K562 (cell line): ENCODE measurements around the gene ANKRD11. TPM values are rescaled to one million over a fixed set of nuclear protein-coding genes. Genes with fewer than 3 reads are reported as not detected.

Source experiments
- ATAC-seq: fragments of 200-7000 bp; cut with Tn5 transposase; 3 replicates; pipeline ENCODE4 v1.9.1; 2020; ENCODE audit warnings: moderate library complexity
- BruUV-seq: library from RNA; stranded (reverse); fragments of 400-500 nt; replicated peaks from 2 replicates; lab custom pipeline; 2021; lab: Mats Ljungman, UMichigan
- CTCF ChIA-PET: fragments of 300-600 bp; formaldehyde crosslinking; extraction: SDS; loops from one replicate; lab custom pipeline; 2021; ENCODE audit warnings: low intra/inter-chr PET ratio; lab: Yijun Ruan, JAX
- POLR2A ChIA-PET: fragments of 300-600, 350-650 bp; sonication (Branson Sonifier 250); formaldehyde crosslinking; extraction: SDS; loops from one replicate; lab custom pipeline; 2021; ENCODE audit warnings: antibody characterized with exemption, inconsistent platforms; lab: Yijun Ruan, JAX
- DNase-seq, 4 experiments: peaks; one replicate each; pipeline versions ENCODE4 v3.0.0 to v3.0.0-alpha.2; 2011 to 2018; ENCODE audit warnings: low spot score in 3 of 4, mixed read lengths in 3 of 4; ENCODE audit errors: extremely low read depth in 1 of 4
- FAIRE-seq: peaks from 2 replicates; lab custom pipeline; 2011; peaks lifted over from hg19 to GRCh38; lab: Jason Lieb, UNC
- H2AFZ ChIP-seq: 2 replicates; pipeline ENCODE4 v1.6.0; 2011; ENCODE audit warnings: low read depth, low read length, control low read depth, inconsistent platforms
- H3K27ac ChIP-seq: fragments of 200-600 bp; 3 replicates; pipeline ENCODE4 v1.8.0; 2011; ENCODE audit warnings: low read depth, mild to moderate bottlenecking, control low read depth, inconsistent platforms, low read length, moderate library complexity, mixed read lengths; ENCODE audit errors: extremely low read depth
- H3K27me3 ChIP-seq, 2 experiments: fragments of 300-600 bp in 1 of 2; 2 replicates in 1 of 2; 3 replicates in 1 of 2; pipeline versions ENCODE4 v1.6.0 to v1.8.0; 2011; ENCODE audit warnings: inconsistent platforms in 2 of 2, low read length in 2 of 2, mild to moderate bottlenecking in 1 of 2, mixed read lengths in 1 of 2, moderate library complexity in 1 of 2; ENCODE audit not compliant: control insufficient read depth in 2 of 2, insufficient read depth in 2 of 2
- H3K36me3 ChIP-seq: fragments of 300-600 bp; 3 replicates; pipeline ENCODE4 v1.8.0; 2011; ENCODE audit warnings: mild to moderate bottlenecking, low read length, inconsistent platforms; ENCODE audit not compliant: control insufficient read depth, insufficient read depth
- H3K4me1 ChIP-seq, 2 experiments: fragments of 200-600 bp in 1 of 2; replicated peaks in 1 of 2; 2 replicates in 1 of 2; 3 replicates in 1 of 2; pipeline versions ENCODE4 v1.5.1 to v1.8.0; 2011; ENCODE audit warnings: inconsistent platforms in 2 of 2, low read length in 2 of 2, mild to moderate bottlenecking in 1 of 2, mixed read lengths in 1 of 2, moderate library complexity in 1 of 2; ENCODE audit not compliant: control insufficient read depth in 2 of 2, insufficient read depth in 2 of 2
- H3K4me2 ChIP-seq: 2 replicates; pipeline ENCODE4 v1.6.1; 2011; ENCODE audit warnings: low read length, control low read depth, inconsistent platforms, mixed read lengths; ENCODE audit not compliant: insufficient read depth
- H3K4me3 ChIP-seq: fragments of 200-600 bp; sonication (generic), shearing (Covaris generic); 2 replicates; pipeline ENCODE4 v1.5.1; 2016; ENCODE audit warnings: control low read depth, inconsistent platforms
- H3K79me2 ChIP-seq: fragments of 200-600 bp; 3 replicates; pipeline ENCODE4 v1.8.0; 2011; ENCODE audit warnings: low read length, inconsistent platforms; ENCODE audit not compliant: control insufficient read depth, insufficient read depth
- H3K9ac ChIP-seq, 2 experiments: 2 replicates each; pipeline versions ENCODE4 v1.6.0 to v1.6.1; 2011; ENCODE audit warnings: low read depth in 2 of 2, low read length in 2 of 2, control low read depth in 1 of 2, inconsistent platforms in 1 of 2, mild to moderate bottlenecking in 1 of 2, mixed read lengths in 1 of 2; ENCODE audit not compliant: insufficient read depth in 1 of 2
- H3K9me1 ChIP-seq: one replicate; pipeline ENCODE4 v1.6.0; 2011; ENCODE audit warnings: inconsistent platforms, mild to moderate bottlenecking, low read length, moderate library complexity; ENCODE audit not compliant: control insufficient read depth, insufficient read depth
- H3K9me3 ChIP-seq: replicated peaks from 2 replicates; pipeline ENCODE4 v1.5.1; 2011; ENCODE audit warnings: low read depth, low read length, inconsistent platforms; ENCODE audit not compliant: control insufficient read depth, insufficient read depth
- H4K20me1 ChIP-seq: replicated peaks from 2 replicates; pipeline ENCODE4 v1.6.1; 2011; ENCODE audit warnings: low read length, inconsistent platforms, mixed read lengths; ENCODE audit not compliant: control insufficient read depth, insufficient read depth
- FOSL1 ChIP-seq: fragments of 200-800 bp; sonication (Bioruptor generic); conservative IDR thresholded peaks from 2 replicates; pipeline ENCODE4 v1.6.1; 2016; ENCODE audit warnings: missing genetic modification characterization, missing compliant biosample characterization
- IFI16 ChIP-seq: fragments of 250-450 bp; sonication (Bioruptor Pico); IDR thresholded peaks from 2 replicates; pipeline ENCODE4 v2.1.2; 2022; ENCODE audit warnings: mild to moderate bottlenecking, inconsistent platforms
- ZBTB11 ChIP-seq, 3 experiments: fragments of 200-800 bp in 1 of 3; fragments of 250-450 bp in 1 of 3; fragments of 450-650 bp in 1 of 3; sonication (Bioruptor Pico) in 1 of 3; sonication (Bioruptor generic) in 1 of 3; formaldehyde crosslinking in 1 of 3; IDR thresholded peaks; 2 replicates each; pipeline versions ENCODE4 v1.6.1 to v1.8.0; 2016 to 2022; ENCODE audit warnings: mild to moderate bottlenecking in 2 of 3, missing genetic modification characterization in 2 of 3, missing compliant biosample characterization in 1 of 3, moderate library complexity in 1 of 3
- ZNF121 ChIP-seq: sonication (generic); formaldehyde crosslinking; conservative IDR thresholded peaks from 2 replicates; pipeline ENCODE4 v1.8.0; 2022; ENCODE audit warnings: missing genetic modification reagents
- ZNF311 ChIP-seq: fragments of 250-450 bp; sonication (Bioruptor Pico); IDR thresholded peaks from 2 replicates; pipeline ENCODE4 v1.4.0; 2020; ENCODE audit warnings: mild to moderate bottlenecking, moderate library complexity
- ZNF592 ChIP-seq: fragments of 450-650 bp; IDR thresholded peaks from 2 replicates; pipeline ENCODE4 v1.6.1; 2017; ENCODE audit warnings: antibody characterized with exemption, mild to moderate bottlenecking
- WGBS: fragments of 100-300 bp; shearing (Covaris generic); methylation state at CpG from one replicate; pipeline ENCODE4 v1.1.6; 2016; ENCODE audit warnings: low coverage, mixed read lengths; ENCODE audit not compliant: insufficient coverage; ENCODE audit errors: missing lambda C conversion rate; 5-methylcytosine and 5-hydroxymethylcytosine counted together
- in situ Hi-C: fragments of 300-500 bp; cut with MboI; formaldehyde crosslinking; loops from 4 replicates; pipeline ENCODE4 v1.15.0; 2018; ENCODE audit warnings: inconsistent platforms, mixed read lengths
- intact Hi-C: fragments of 100-400 bp; cut with micrococcal nuclease; formaldehyde crosslinking; loops from 2 replicates; pipeline ENCODE4 v1.14.2; 2022
- polyA plus RNA-seq, 8 experiments: library from polyadenylated mRNA; depleted of rRNA in 4 of 8; stranded (reverse) in 5 of 8; unstranded in 3 of 8; fragments of >200 nt; fragmentation: Nextera tagmentation in 2 of 8; fragmentation: Illumina TruSeq in 1 of 8; extraction: Ambion mirVana in 2 of 8; extraction: Trizol in 1 of 8; gene quantifications; 2 replicates each; pipeline versions ENCODE4 v1.2.1 to v1.2.3, GENCODE V29; 2011 to 2014; ENCODE audit warnings: inconsistent platforms in 1 of 8, missing spikeins in 1 of 8
- total RNA-seq, 7 experiments: library from RNA; depleted of rRNA in 6 of 7; stranded (reverse); fragments of >200 nt in 6 of 7; fragmentation: Illumina TruSeq in 2 of 7; extraction: Trizol in 2 of 7; gene quantifications; 2 replicates each; pipeline versions ENCODE4 v1.2.1 to v1.2.3, GENCODE V29; 2011 to 2021; ENCODE audit warnings: low replicate concordance in 1 of 7

The ANKRD11 gene
- total and polyA plus RNA-seq, 9 of the 15 experiments (the other 6 are each of a cell fraction or from before 2014, with no cell fraction given) = 4.7 to 126 (median 31.7) TPM

- 91% methylated on average over 2 of the region's 2 CpGs for WGBS
- intact Hi-C loops (loop anchor here (10.0 kb wide), 1 partner anchor 49 kb away; the partner anchor contains the start of gene SPG7), in situ Hi-C loops (no loop called here)
- ChIA-PET POLR2A (interaction anchor here (0.7 to 1.8 kb wide), 3 partner anchors 9 to 21 kb away, joined by 3 to 6 read pairs (median 5); no protein-coding TSS in a partner anchor), CTCF (no interaction called here)
- no peak overlapping the region for H3K9ac ChIP-seq
- H2AFZ ChIP-seq = no peak overlapping the region
- peaks cover 12% of the 10 kb centered on the region for H3K36me3 ChIP-seq
- peaks cover 91% of the 10 kb centered on the region for H3K79me2 ChIP-seq
- BruUV-seq = no TSS peak
- no peak overlapping the region for H3K4me3 ChIP-seq
- no peak for FAIRE-seq
- peaks cover 17 to 22% of the 10 kb centered on the region in 2 experiments for H3K4me1 ChIP-seq
- no peak for DNase-seq
- no peak for ATAC-seq
- H3K9me3 ChIP-seq = no peaks in the 10 kb centered on the region
- H3K27ac ChIP-seq = no peak overlapping the region
- peaks cover 57% of the 10 kb centered on the region for H4K20me1 ChIP-seq
- peaks cover 16% of the 10 kb centered on the region for H3K9me1 ChIP-seq
- H3K4me2 ChIP-seq = no peak overlapping the region
- H3K27me3 ChIP-seq = no peaks in the 10 kb centered on the region
- TF ChIP-seq ZNF121 = no peak
Measured at GRCh38 chr16:89455692-89456091, 34.7 kb downstream of the ANKRD11 start.

GRCh38 chr16:89455178-89455577 lies 35.2 kb downstream of the ANKRD11 start:
- no peak overlapping the region for H2AFZ ChIP-seq
- 60% methylated on average over 2 of the region's 2 CpGs for WGBS
- no peak overlapping the region for H3K9ac ChIP-seq
- H3K27me3 ChIP-seq = no peaks in the 10 kb centered on the region
- no peak for DNase-seq
- BruUV-seq = no TSS peak
- ChIA-PET CTCF (no interaction called here), POLR2A (interaction anchor here (0.7 to 1.8 kb wide), 3 partner anchors 9 to 15 kb away, joined by 4 to 6 read pairs (median 5); no protein-coding TSS in a partner anchor)
- peaks cover 17 to 27% of the 10 kb centered on the region in 2 experiments for H3K4me1 ChIP-seq
- peaks cover 59% of the 10 kb centered on the region for H4K20me1 ChIP-seq
- peaks cover 16% of the 10 kb centered on the region for H3K9me1 ChIP-seq
- intact Hi-C loops = loop anchor here (10.0 kb wide), 1 partner anchor 50 kb away; the partner anchor contains the start of gene SPG7
- H3K9me3 ChIP-seq = no peaks in the 10 kb centered on the region
- ATAC-seq = no peak
- no peak overlapping the region for H3K4me3 ChIP-seq
- H3K4me2 ChIP-seq = no peak overlapping the region
- FAIRE-seq = no peak
- H3K79me2 ChIP-seq = peaks cover 91% of the 10 kb centered on the region
- peaks cover 9% of the 10 kb centered on the region for H3K36me3 ChIP-seq
- no peak overlapping the region for H3K27ac ChIP-seq
- in situ Hi-C loops = no loop called here
- TF ChIP-seq FOSL1 (tag) (no peak), IFI16 (CRISPR knock-in tag) (no peak), ZNF592 (no peak), ZBTB11 (CRISPR knock-in tag; IDR thresholded peaks at IDR 0.05) (no peak), ZNF311 (CRISPR knock-in tag) (no peak)
